Testis (tissue), 3 donors: ENCODE data around the gene GRIN3B. TPM values are rescaled to one million over a fixed set of nuclear protein-coding genes. Genes with fewer than 3 reads are reported as not detected.

ENCODE experiments used
- DNase-seq: peaks from one replicate; pipeline ENCODE4 v3.0.0-alpha.2; 2019
- H3K27ac ChIP-seq, 2 donors: fragments of 200-600 bp; sonication (generic); one replicate each; pipeline ENCODE4 v1.5.1; 2019
- H3K27me3 ChIP-seq: fragments of 200-600 bp; sonication (generic); one replicate; pipeline ENCODE4 v1.5.1; 2019
- H3K36me3 ChIP-seq: fragments of 200-600 bp; sonication (generic); one replicate; pipeline ENCODE4 v1.5.1; 2017; ENCODE audit warnings: low read depth; ENCODE audit errors: missing control alignments
- H3K4me1 ChIP-seq: fragments of 200-600 bp; sonication (generic); one replicate; pipeline ENCODE4 v1.5.1; 2019
- H3K4me3 ChIP-seq, 2 donors: fragments of 200-600 bp; sonication (generic); one replicate each; pipeline ENCODE4 v1.5.1; 2017 to 2019
- H3K9me3 ChIP-seq: fragments of 200-600 bp; sonication (generic); one replicate; pipeline ENCODE4 v1.5.1; 2017
- CTCF ChIP-seq, 3 experiments: fragments of 450-650 bp in 2 of 3; fragments of 200-600 bp in 1 of 3; sonication (generic) in 1 of 3; IDR thresholded peaks; one replicate each; pipeline ENCODE4 v1.5.1; 2016 to 2019; ENCODE audit warnings: antibody characterized with exemption in 3 of 3, mild to moderate bottlenecking in 2 of 3, moderate library complexity in 1 of 3
- POLR2A ChIP-seq: fragments of 450-650 bp; IDR thresholded peaks from one replicate; pipeline ENCODE4 v1.6.1; 2017; ENCODE audit warnings: antibody characterized with exemption, mild to moderate bottlenecking, moderate library complexity
- WGBS, 2 donors: methylation state at CpG; one replicate each; pipeline ENCODE4 v1.1.5; 2018; 5-methylcytosine and 5-hydroxymethylcytosine counted together
- intact Hi-C: fragments of 100-400 bp; cut with DNase I; formaldehyde crosslinking; loops from one replicate; pipeline ENCODE4 v1.15.1; 2023; ENCODE audit warnings: low total_unique reads
- polyA plus RNA-seq: library from polyadenylated mRNA; stranded (reverse); fragments of 350-450 nt; fragmentation: Illumina TruSeq; extraction: RNeasy Lipid Tissue Mini Kit (QIAGEN cat#74804); gene quantifications from one replicate; pipeline ENCODE4 v1.2.3, GENCODE V29; 2014; ENCODE audit warnings: low read depth, low replicate concordance; ENCODE audit not compliant: insufficient read depth
- total RNA-seq, 2 donors: library from RNA; depleted of rRNA; stranded (reverse); fragments of >200 nt; gene quantifications; one replicate each; pipeline ENCODE4 v1.2.3, GENCODE V29; 2016

Gene GRIN3B
- total and polyA plus RNA-seq, 3 donors from 2014 or later, result 1.1 to 2.4 (median 1.3) TPM

- H3K4me3 ChIP-seq, result no peak overlapping the region
- no peaks in the 10 kb centered on the region for H3K27me3 ChIP-seq
- H3K36me3 ChIP-seq, result no peaks in the 10 kb centered on the region
- intact Hi-C loops, result no loop called here
- DNase-seq, result no peak
- TF ChIP-seq POLR2A (no peak), CTCF (IDR thresholded peaks at IDR 0.05) (no peak)
- WGBS, 2 donors, result 98 to 100% methylated on average over 2 to 10 of the region's 10 CpGs
- H3K27ac ChIP-seq, result no peak overlapping the region
- H3K4me1 ChIP-seq, result peaks cover 43% of the 10 kb centered on the region
- H3K9me3 ChIP-seq, result no peaks in the 10 kb centered on the region
These were observed 13.0 kb downstream of the GRIN3B start for GRCh38 chr19:1013218-1013617.

- Histone ChIP-seq H3K27ac (no peak overlapping the region), H3K27me3 (no peaks in the 10 kb centered on the region), H3K9me3 (no peaks in the 10 kb centered on the region), H3K4me1 (peaks cover 54% of the 10 kb centered on the region), H3K36me3 (no peaks in the 10 kb centered on the region), H3K4me3 (no peak overlapping the region)
- intact Hi-C loops, result no loop called here
- TF ChIP-seq POLR2A (no peak), CTCF (IDR thresholded peaks at IDR 0.05) (no peak)
- 92 to 94% methylated on average over 37 to 49 of the region's 49 CpGs for WGBS, 2 donors
- DNase-seq, result no peak
These were observed 14.2 kb downstream of the GRIN3B start for GRCh38 chr19:1014161-1015060.

- Histone ChIP-seq H3K27me3 (no peaks in the 10 kb centered on the region), H3K9me3 (no peaks in the 10 kb centered on the region), H3K36me3 (no peaks in the 10 kb centered on the region), H3K4me3 (no peak overlapping the region), H3K27ac (no peak overlapping the region), H3K4me1 (peaks cover 52% of the 10 kb centered on the region)
- WGBS, 2 donors, result 85 to 86% methylated on average over 13 to 27 of the region's 29 CpGs
- TF ChIP-seq CTCF (IDR thresholded peaks at IDR 0.05) (no peak), POLR2A (no peak)
- intact Hi-C loops, result no loop called here
- DNase-seq, result no peak
These were observed 15.0 kb downstream of the GRIN3B start for GRCh38 chr19:1015061-1015781.

GRCh38 chr19:1015782-1016646 lies 15.8 kb downstream of the GRIN3B start:
- no peak overlapping the region for H3K27ac ChIP-seq
- H3K4me3 ChIP-seq, result no peak overlapping the region
- DNase-seq, result no peak
- H3K4me1 ChIP-seq, result peaks cover 50% of the 10 kb centered on the region
- no peaks in the 10 kb centered on the region for H3K27me3 ChIP-seq
- intact Hi-C loops, result no loop called here
- no peak for TF ChIP-seq CTCF (IDR thresholded peaks at IDR 0.05)
- TF ChIP-seq POLR2A, result no peak
- H3K36me3 ChIP-seq, result no peaks in the 10 kb centered on the region
- 55 to 61% methylated on average over 10 to 31 of the region's 31 CpGs for WGBS, 2 donors
- H3K9me3 ChIP-seq, result no peaks in the 10 kb centered on the region
